Measurements from ENCODE around the gene OCA2. TPM values are rescaled to one million over a fixed set of nuclear protein-coding genes. Genes with fewer than 3 reads are reported as not detected.
A peak's percentile ranks its signal among the peaks of the same experiment; 100 is the strongest.

Gene OCA2
- total RNA-seq, 4 donors from 2014 or later: 7.0 to 53.1 (median 20.4) TPM

DNA sequence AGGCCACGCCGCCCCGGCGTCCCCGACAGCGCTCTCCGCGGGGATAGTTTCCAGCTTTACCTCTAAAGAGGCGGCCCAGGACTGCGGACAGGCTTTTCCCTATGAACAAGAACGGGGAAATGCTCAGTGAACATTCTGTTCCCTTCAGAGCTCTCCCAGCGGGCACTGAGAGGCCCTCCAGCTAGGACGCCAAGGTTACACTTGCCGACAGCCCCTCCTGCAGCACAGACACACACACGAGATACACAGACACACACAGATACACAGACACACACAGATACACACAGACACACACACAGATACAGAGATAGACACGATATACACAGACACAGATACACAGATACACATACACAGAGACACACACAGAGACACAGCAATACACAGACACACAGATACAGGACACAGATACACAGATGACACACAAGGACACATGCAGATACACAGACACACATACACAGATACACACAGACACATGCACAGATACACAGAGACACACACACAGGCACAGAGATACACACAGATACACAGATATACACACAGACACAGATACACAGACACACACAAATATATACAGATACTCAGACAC lies 533 bp upstream of the OCA2 start:
- H3K27me3 ChIP-seq: peaks cover 45% of the 10 kb centered on the region
- peak overlapping the region; percentile 32 for H3K4me3 ChIP-seq
- H3K36me3 ChIP-seq: no peaks in the 10 kb centered on the region
- TF ChIP-seq, protein P1, sequence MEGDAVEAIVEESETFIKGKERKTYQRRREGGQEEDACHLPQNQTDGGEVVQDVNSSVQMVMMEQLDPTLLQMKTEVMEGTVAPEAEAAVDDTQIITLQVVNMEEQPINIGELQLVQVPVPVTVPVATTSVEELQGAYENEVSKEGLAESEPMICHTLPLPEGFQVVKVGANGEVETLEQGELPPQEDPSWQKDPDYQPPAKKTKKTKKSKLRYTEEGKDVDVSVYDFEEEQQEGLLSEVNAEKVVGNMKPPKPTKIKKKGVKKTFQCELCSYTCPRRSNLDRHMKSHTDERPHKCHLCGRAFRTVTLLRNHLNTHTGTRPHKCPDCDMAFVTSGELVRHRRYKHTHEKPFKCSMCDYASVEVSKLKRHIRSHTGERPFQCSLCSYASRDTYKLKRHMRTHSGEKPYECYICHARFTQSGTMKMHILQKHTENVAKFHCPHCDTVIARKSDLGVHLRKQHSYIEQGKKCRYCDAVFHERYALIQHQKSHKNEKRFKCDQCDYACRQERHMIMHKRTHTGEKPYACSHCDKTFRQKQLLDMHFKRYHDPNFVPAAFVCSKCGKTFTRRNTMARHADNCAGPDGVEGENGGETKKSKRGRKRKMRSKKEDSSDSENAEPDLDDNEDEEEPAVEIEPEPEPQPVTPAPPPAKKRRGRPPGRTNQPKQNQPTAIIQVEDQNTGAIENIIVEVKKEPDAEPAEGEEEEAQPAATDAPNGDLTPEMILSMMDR (IDR thresholded peaks at IDR 0.05): no peak
- no peak for TF ChIP-seq EP300 (IDR thresholded peaks at IDR 0.05)
- TF ChIP-seq POLR2AphosphoS5 (IDR thresholded peaks at IDR 0.05): no peak
- TF ChIP-seq POLR2A (IDR thresholded peaks at IDR 0.05): no peak
- WGBS: 19% methylated on average over 14 of the region's 16 CpGs
- DNase-seq (ENCODE audit: low spot score in 2 of 2): no peak
- no peaks in the 10 kb centered on the region for H3K9me3 ChIP-seq
- H3K4me1 ChIP-seq: peaks cover 46% of the 10 kb centered on the region
- no peak overlapping the region for H3K27ac ChIP-seq

DNA sequence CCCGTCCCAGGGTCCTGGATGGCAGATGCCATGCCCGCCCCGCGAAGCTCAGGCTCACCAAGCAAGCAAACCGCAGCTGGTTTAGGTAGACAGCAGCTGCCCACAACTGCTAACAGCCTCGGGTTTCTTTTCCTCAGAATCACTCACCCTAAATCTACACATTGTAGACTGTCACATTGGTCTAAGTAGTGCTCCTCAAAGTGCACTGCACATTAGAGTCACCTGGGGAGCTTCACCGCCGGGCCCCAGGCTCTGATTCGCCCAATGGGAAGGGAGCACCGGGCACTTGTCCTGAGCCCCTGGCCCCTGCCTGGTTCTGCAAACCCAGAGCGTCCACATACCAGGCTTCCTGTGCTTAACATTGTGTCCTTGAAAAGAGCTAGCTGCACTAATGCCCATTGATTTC lies 752 bp downstream of the OCA2 start:
- Histone ChIP-seq H3K27me3 (peaks cover 50% of the 10 kb centered on the region), H3K9me3 (no peaks in the 10 kb centered on the region), H3K36me3 (no peaks in the 10 kb centered on the region), H3K27ac (no peak overlapping the region), H3K4me1 (peaks cover 53% of the 10 kb centered on the region), H3K4me3 (no peak overlapping the region)
- TF ChIP-seq, protein P1 (IDR thresholded peaks at IDR 0.05): no peak
- 76% methylated on average over 11 of the region's 11 CpGs for WGBS
- DNase-seq (ENCODE audit: low spot score in 2 of 2): peak in 1 of 2 donors; percentile 70

DNA sequence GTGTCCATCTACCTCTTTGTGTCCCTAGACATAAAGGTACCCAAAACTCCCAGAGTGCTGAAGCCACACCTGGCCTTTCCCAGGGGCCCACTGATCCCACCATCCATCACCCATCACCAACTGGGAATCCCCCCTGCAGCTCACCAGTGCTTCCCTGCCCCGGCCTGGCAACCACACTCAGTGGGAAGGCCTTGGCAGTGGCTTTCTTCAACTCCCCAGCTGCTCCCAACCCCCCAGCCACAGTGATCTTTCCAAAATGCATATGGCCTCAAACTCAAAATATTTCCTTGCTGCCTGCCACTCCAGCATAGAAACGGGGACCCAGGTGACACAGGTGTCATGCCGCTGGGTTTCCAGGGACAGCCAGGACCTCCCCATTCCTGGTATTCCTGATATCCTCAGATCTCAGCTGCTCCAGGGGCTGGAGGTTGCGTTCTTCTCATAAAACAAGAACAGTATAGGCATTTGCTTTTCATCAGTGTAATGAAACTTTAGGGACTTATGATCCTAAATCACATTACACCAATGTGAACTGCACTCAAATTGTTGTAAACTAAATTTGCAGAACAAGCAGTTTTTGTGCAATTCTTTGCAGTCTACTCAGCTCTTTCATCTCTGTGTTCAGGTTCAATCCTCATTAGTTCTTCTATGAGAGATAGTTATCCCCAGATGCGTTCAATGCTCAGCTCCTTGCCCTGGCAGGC lies 1.3 kb downstream of the OCA2 start:
- DNase-seq (ENCODE audit: low spot score in 2 of 2): peak in 1 of 2 donors; percentile 62
- peaks cover 50% of the 10 kb centered on the region for H3K27me3 ChIP-seq
- no peak overlapping the region for H3K4me3 ChIP-seq
- TF ChIP-seq, protein P1 (IDR thresholded peaks at IDR 0.05): no peak
- TF ChIP-seq POLR2A (IDR thresholded peaks at IDR 0.05): no peak
- no peak for TF ChIP-seq POLR2AphosphoS5 (IDR thresholded peaks at IDR 0.05)
- TF ChIP-seq EP300 (IDR thresholded peaks at IDR 0.05): no peak
- peaks cover 53% of the 10 kb centered on the region for H3K4me1 ChIP-seq
- WGBS: 75% methylated on average over 5 of the region's 5 CpGs
- no peaks in the 10 kb centered on the region for H3K9me3 ChIP-seq
- H3K27ac ChIP-seq: no peak overlapping the region
- H3K36me3 ChIP-seq: no peaks in the 10 kb centered on the region

DNA sequence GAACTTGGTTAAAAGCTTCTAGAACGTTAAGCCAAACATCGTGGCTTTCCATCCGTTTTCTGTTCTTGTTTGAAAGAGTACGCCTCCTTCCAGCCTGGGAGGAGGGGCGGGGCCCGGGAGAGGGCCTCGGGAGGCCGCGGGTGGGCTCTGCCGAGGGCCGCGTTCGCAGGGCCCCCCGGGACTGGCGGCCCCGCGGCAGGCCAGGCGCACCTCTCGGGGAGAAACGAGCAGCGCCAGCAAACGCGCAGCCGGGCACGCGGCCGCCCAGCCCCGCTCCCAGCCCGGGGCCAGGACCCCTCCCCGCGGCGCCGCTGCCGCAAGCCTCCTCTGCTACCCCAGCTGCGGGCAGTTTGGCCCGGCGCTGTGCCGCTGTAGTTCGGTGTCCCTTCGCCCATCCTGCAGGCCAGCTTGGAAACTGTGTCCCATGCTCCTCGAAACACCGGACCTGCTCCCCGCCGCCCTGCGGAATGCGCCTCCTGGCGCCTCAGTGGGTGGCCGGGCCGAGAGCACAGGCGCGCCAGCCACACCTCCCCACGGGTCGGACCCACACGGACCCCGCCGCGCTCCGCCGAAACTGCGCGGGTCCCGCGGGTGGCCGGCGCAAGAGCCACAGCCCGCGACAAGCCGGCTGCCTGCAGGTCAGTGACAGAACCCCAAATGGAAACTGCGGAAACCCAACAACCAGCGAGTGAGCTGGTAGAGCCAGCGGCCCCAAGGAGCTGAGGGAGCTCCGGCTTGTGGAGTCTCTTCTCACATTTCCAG lies 2.3 kb downstream of the OCA2 start:
- Histone ChIP-seq H3K27ac (peak overlapping the region; percentile 21), H3K4me1 (peaks cover 53% of the 10 kb centered on the region), H3K36me3 (no peaks in the 10 kb centered on the region), H3K4me3 (peak overlapping the region; percentile 56), H3K27me3 (peaks cover 43% of the 10 kb centered on the region), H3K9me3 (no peaks in the 10 kb centered on the region)
- WGBS: 9% methylated on average over 34 of the region's 72 CpGs
- DNase-seq (ENCODE audit: low spot score in 2 of 2): peak in 1 of 2 donors; percentile 76
- TF ChIP-seq EP300 (IDR thresholded peaks at IDR 0.05): no peak
- TF ChIP-seq, protein P1 (IDR thresholded peaks at IDR 0.05): no peak
- TF ChIP-seq POLR2AphosphoS5 (IDR thresholded peaks at IDR 0.05): no peak
- TF ChIP-seq POLR2A (IDR thresholded peaks at IDR 0.05): no peak

DNA sequence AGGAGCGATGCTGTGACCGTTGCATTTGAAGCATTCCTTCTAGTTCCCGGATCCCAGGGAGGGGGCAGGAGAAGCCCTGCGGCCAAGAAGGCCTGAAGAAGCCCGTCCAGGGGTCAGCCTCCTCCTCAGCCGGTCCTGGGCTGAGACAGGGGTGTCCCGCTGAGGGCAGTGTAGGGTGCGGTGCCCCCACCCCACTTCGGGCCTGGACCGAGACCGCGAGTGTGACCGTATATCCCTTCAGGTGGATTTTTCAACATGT lies 2.8 kb downstream of the OCA2 start:
- peaks cover 4% of the 10 kb centered on the region for H3K9me3 ChIP-seq
- 0% methylated on average over 8 of the region's 13 CpGs for WGBS
- TF ChIP-seq POLR2A (IDR thresholded peaks at IDR 0.05) (no peak), POLR2AphosphoS5 (IDR thresholded peaks at IDR 0.05) (no peak), EP300 (IDR thresholded peaks at IDR 0.05) (no peak)
- TF ChIP-seq, protein P1 (IDR thresholded peaks at IDR 0.05): no peak
- H3K27ac ChIP-seq: peak overlapping the region; percentile 21
- H3K4me3 ChIP-seq: peak overlapping the region; percentile 56
- H3K36me3 ChIP-seq: no peaks in the 10 kb centered on the region
- H3K27me3 ChIP-seq: peaks cover 43% of the 10 kb centered on the region
- peaks cover 53% of the 10 kb centered on the region for H3K4me1 ChIP-seq
- DNase-seq (ENCODE audit: low spot score in 2 of 2): no peak
